T1000 (cell line): ENCODE data around the gene E2F1.

Experiments
- DNase-seq: peaks from one replicate; lab custom pipeline; 2025; ENCODE audit warnings: mixed read lengths; lab: John Stamatoyannopoulos, UW

The E2F1 gene, protein sequence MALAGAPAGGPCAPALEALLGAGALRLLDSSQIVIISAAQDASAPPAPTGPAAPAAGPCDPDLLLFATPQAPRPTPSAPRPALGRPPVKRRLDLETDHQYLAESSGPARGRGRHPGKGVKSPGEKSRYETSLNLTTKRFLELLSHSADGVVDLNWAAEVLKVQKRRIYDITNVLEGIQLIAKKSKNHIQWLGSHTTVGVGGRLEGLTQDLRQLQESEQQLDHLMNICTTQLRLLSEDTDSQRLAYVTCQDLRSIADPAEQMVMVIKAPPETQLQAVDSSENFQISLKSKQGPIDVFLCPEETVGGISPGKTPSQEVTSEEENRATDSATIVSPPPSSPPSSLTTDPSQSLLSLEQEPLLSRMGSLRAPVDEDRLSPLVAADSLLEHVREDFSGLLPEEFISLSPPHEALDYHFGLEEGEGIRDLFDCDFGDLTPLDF

DNA sequence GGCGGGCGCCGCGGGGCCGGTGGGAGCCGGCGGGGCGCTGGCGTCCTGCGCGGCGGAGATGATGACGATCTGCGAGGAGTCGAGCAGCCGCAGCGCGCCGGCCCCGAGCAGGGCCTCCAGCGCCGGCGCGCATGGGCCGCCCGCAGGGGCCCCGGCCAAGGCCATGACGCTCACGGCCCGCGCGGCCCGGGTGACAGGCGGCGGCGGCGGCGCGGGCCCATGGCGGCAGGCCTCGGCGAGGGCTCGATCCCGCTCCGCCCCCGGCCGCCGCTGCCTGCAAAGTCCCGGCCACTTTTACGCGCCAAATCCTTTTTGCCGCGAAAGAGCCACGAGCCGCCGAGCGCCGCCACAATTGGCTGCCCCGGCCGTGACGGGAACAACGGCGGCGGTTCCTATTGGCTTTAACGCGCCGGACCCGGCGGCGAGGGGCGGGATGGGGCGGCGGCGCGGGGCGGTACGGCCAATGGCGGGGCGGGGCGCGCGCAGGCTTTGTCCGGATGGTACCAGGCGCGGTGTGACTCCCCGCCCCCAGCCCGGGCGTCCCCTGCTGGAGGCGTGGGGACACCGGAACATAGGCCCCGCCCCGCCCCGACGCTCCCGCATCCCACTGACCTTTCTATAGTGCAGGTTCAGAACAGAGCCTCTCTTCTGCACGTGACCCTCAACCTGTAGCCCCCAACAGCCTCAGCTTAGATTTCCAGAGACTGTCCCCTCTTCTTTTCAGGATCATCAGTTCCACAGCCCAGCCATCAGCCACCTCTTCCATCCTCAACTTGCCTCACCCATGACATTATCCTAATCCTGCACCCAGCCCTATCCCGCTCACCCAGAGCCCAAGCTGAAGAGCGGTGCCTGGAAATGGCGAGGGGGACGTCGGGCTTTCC is at the start of gene E2F1:
TSS of gene E2F1 (minus strand) at position 286 of the 884 bp plus-strand sequence. CDS start at position 165, 121 bp downstream.
- peak; percentile 96 for DNase-seq

DNA sequence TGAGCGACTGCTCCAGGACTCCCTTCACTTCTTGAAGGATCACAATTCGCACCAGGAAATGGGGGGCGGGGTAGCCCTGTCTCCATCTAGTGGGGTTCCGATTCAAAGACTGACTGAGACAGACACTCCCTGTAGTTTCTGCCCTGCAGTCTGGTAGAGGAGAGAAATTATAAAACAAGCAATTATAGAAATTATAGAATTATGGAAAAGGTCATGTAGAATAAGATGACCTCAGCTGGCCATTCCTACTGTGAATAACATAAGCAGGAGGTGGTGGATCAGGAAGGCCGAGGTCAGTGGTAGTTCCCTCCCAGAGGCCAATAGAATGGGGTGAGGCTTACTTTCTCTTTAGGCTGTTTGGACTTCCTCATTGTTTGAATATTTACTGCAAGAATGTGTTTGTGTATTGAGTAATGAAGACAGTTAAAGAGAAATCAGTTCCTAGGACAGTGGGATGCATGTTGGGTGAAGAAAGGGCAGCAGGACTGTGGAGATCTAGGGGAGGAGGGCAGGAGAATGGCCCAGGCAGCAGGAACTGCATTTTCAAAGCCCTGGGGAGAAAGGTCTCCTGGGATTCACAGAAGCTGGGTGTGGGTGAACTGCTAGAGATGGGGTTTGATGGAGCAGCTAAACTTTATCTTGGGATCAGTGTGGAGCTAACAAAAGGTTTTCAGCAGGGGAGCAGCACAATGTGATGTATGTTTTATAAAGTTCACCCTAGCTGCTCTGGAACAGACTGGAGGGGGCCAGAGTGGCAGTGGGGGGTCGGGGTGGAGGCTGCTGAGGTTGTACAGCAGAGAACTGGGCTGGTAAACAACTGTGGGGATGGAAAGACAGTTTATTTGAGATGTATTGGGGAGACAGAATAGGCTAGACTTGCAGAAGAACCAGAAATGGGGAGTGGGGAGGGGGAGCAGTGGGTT is 47.7 kb upstream of the E2F1 start:
- DNase-seq, result no peak

DNA sequence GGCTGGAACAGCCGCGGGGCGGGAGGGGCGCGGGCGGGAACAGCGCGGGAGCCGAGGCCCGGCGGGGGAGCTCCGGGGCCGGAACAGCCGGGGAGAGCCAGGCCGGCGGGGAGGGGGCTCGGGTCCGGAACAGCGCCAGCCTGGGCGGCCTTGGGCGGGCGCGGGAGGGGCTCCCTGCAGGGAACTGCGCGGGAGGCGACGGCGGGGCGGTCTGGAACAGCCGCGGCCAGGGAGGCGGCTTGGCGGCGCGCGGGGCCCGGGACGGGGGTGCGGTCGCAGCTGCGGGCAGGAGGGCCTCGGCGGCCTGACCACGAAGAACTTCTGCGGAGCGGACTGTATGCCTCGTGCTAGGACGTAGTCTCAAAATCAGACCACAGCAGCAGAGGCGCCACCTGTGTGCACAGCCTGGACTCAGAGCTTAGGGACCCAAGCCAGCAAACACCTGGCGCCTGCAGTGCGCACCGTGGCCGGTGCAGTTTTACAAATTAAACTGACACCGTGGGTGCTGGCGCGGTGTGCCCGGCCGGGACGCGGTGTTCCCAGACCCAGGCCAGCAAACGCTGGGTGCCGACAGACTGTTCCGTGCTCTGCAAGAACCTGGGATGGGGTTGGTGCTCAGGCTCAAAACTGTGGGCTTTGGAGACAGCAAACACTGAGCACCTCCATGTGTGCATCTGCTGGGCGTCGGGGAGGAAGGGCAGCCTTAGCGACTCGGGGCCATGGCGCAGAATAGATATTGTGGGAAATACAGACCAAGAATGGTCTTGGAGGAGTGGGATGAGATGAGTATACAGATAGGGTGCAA is 46.2 kb upstream of the E2F1 start:
- peak; percentile 92 for DNase-seq

DNA sequence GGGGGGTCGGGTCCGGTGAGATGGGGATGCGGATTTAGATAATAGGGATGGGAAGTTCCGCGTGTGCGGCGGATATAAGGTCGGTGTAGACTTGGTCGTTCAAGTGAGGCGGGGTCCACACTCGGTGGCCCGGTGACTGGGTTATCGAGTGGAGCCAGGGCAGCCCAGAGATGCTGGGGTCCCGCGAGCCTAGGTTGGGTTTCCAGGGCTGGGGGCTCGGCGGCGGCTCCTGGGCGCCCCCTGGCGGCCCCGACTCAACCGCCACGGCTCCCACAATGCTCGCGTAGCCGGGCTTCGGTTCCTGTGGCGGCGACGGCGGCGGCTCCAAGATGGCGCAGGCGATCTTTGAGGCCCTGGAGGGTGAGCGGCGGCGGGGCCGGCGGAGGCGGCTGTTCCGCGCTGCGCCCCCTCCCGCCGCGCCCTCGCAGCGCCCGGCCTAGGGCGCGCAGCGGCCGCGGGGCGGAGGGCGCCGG is 45.5 kb upstream of the E2F1 start, which contains the start of gene ZNF341:
TSS of gene ZNF341 (plus strand) at position 304 of the 473 bp plus-strand sequence. CDS start at position 330, 26 bp downstream.
- peak; percentile 92 for DNase-seq

DNA sequence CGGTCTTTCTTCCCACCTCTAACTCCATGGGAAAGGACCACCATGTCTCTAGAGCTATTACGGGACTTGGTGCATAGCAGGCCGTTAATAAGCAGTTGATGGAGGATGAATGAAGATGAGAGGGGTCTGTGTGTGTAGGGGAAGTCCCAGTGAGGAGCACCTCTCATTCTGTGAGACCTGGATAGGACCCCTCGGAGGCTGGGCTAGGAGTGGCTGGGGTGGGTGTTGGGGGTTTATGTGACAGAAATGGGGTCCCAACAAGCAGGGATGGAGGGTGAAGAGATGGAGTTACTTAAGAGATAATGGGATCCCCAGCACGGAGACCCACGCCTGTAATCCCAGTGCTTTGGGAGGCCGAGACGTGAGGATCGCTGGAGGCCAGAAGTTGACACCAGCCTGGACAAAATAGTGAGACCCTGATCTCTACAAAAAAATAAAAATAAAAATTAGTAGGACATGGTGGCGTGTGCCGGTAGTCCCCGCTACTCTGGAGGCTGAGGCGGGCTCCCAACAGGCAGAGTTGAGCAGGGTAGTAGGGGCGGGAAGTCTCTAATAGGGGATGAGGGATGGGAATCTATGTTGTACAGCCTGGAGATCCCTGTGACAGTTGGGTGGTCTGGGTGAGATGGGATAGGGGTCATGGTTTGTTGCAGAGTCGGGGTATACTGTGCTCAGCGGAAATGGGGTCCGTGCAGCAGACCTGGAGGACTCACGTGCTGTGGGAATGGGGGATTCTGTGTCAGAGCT is 44.9 kb upstream of the E2F1 start:
- DNase-seq, result no peak

DNA sequence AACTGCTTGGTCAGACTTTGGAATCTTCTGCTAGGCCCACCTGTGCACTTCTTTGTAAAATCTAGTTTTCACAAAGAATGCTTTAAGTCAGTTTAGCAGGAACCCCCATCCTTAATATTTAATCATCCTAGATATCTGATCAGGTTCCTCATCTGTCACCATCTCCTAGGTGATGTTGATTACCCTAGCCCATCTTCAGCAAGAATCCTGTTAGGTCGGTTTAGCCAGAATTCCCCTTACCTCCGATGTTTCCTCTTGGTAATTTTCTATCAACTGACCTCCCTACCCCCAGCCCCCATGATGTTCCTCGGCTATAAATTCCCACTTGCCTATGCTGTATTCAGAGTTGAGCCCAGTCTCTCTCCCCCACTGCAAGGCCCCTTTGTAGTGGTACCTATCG is 42.9 kb upstream of the E2F1 start:
- DNase-seq, result no peak

DNA sequence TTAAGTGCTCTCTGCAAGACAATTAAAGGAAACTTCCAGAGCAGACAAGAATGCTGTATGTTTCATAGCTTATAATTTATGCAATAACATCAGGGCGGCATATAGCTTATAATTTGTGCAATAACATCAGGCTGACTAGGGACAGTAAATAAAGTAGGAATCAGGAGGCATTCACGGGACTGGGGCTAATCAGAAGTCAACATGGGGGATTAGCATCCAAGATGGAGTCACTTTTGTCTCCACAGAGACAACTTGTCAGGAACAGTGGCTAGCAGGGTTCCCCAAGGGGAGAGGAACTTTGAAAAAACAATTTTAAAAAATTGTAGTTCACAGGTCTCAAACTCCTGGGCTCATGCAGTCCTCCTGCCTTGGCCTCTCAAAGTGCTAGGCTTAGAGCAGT is 42.3 kb upstream of the E2F1 start:
- no peak for DNase-seq

DNA sequence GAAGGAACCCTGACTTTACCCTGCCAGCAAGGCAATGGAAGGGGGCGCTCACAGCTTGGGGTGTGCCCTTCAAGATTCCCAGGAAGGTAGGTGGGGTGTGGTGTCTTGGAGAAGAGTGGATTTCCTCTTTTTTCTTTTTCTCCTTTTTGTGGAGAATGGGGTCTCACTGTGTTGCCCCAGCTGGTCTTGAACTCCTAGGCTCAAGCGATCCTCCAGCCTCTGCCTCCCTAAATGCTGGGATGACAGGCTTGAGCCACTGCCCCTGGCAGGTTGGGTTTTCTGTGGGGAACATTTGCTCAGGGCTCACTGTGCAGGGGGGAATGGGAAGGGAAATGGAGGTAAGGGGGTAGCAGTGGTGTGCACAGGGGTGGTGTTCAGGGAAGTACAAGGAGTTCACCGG is 41.6 kb upstream of the E2F1 start:
- no peak for DNase-seq

DNA sequence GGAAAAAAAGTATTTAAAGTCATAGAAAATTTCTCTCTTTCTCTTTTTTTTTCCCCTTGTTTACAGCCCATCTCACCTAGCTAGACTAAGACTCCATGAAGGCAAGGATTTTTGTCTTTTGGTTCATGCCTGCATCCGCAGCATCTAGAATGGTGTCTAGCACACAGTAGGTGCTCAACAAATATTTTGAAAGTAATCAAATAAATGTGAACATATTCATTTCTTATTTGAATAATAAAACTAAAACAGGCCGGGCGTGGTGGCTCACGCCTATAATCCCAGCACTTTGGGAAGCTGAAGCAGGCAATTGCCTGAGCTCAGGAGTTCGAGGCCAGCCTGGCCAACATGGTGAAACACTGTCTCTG is 40.9 kb upstream of the E2F1 start:
- DNase-seq, result no peak

DNA sequence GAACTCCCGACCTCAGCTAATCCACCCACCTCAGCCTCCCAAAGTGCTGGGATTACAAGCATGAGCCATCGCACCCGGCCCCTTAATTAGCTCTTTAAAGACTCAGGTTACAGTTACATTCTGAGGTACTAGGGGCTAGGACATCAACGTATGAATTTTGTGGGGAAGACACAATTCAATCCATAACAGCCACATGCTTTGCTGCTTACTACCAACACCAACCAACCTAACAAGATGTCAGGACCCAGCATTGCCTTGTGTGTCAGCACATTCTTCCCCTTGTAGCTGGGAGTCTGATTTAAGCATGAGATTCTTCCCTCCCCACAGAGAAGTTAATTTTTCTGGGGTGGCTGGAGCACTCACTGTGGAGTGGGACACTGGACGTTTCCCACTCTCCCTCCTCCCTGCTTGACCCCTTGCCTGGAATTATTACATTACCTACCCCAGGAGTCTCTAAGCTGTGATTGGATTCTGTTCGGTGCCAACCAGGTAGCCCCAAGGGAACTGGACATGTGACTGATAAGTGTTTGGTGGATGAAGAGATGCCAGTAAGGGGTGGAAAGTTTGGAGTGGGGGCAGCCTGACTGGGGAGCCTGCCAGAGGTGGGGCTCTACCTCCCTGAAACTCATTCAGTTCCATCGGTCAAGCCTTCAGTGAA is 39.6 kb upstream of the E2F1 start:
- DNase-seq, result no peak

DNA sequence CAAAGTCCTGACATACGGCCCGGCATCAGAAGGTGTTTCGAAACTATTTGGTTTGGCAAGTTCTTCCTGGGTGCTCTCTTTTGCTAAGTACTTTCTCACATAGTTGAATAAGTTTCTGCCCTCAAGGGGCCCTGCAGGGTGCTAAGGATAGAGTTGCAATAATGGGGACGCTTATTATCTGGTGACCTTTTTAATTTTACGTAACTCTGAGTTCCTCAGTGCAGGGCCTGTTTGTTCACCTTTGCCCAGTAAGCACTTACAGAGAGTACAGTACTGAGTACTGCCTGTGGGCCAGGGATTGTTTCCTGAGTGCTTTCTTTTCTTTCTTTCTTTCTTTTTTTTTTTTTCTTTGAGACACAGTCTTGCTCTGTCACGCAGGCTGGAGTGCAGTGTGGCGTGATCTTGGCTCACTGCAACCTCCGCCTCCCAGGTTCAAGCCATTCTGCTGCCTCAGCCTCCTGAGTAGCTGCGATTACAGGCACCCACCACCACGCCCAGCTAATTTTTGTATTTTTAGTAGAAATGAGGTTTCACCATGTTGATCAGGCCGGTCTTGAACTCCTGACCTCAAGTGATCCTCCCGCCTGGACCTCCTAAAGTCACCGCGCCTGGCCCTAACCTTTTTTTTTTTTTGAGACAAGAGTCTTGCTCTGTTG is 38.4 kb upstream of the E2F1 start:
- DNase-seq, result no peak

DNA sequence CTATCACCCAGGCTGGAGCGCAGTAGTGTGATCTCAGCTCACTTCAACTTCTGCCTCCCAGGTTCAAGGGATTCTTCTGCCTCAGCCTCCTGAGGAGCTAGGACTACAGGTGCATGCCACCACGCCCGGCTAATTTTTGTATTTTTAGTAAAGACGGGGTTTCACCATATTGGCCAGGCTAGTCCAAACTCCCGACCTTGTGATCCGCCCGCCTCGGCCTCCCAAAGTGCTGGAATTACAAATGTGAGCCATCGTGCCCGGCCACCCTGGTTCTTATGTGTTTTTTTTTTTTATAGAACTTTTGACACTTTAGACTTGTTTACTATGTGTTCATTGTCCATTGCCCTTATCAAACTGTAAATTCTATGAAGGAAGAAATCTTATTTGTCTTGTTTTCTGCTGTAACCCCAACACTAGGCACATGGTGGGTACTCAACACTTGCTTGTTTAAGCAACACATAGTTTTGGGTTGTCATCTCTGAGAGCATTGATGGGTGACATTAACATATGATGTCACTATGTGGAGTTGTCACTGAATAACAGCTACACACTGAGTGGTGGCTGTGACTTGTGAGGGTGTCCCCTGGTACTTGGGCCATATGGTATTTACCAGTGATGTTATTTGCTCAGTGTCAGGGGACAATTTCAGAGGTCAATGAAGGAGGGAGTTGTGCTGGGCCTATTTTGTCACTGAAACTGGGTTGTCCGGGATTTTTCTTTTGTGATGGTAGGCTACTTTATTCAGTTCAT is 35.4 kb upstream of the E2F1 start:
- no peak for DNase-seq

DNA sequence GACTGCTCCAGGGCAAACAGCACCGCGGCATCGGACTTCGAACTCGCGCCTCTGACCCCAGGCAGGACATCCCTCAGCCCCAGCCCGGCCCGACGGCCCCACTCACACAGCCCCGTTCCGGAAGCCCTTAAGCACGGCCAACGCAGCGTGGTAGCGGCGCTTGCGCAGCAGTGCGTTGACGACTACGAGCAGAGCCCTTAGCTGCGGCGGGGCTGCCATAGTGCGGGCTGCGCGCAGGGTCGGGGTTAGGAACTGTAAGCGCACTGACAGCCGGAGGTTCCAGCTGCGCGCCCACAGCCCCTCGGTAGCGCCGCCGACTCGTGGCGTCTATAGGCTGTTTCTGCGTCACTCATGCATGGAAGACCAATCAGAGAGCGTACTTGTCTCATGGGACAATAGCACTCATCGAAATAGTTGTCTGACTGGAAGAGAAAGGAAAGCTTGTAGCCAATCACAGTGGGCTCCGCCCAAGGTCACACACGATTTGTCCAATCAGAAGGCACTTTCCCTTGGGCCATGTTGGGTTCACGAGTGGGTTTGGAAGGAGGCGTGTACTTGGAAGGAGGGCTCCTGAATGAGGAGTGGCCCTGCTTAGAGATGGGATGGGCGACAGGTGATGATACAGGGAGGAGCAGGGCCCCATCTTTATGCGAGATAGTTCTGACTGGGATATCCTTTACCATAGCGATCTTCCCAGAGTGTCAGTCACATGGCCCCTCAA is 34.0 kb upstream of the E2F1 start, which contains the start of gene PXMP4:
TSS of gene PXMP4 (minus strand) at position 322 of the 721 bp plus-strand sequence. CDS start at position 219, 103 bp downstream.
- DNase-seq, result peak; percentile 94

DNA sequence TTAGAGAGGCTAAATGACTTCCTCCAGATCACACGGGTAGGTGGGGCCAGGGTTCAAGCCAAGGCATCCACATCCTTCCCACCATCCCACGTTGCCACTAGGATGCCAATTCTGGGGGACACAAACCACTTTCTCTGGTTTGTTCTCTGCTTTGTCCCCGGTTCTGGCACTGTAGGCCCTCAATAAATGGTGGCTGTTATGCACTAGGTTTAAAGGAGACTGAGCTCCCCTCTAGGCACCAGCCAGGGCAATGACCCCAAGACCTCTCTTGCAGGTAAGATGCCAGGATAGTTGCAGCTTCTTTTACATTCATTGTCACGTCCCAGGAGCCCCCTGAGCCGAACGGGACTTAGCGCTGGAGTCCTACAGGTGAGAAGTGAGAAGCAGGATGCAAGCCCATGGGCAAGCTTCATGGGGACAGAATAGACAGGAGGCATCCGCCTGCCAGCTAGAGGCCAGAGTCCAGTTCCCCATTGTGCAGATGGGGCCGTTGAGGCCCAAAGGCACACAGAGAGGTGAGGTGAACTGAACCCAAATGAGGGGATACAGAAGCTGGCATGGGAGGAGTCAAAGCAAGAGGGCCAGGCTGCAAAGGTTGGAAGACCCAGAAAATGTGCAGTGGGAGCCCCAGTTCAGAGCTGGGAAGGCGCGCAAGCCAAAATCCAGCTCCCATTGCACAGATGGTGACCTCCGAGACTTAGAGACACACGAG is 33.2 kb upstream of the E2F1 start:
- no peak for DNase-seq

DNA sequence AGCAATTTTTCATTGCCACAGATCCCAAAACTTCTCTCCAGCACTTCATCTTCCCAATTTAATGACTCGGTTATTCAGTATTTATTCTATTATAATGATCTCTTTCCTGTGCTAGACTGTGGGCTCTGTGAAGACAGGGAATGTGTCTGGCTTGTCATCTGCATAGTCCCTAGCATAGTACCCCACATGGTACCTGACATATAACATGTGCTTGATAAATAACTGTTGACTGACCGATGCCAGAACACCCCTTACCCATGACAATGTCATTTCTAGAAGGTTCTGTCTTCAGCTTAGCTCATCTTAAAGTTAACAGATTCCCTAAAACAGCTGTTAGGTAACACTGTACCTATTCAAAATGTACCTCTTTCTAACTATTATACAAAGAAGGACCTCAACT is 30.3 kb upstream of the E2F1 start:
- no peak for DNase-seq

DNA sequence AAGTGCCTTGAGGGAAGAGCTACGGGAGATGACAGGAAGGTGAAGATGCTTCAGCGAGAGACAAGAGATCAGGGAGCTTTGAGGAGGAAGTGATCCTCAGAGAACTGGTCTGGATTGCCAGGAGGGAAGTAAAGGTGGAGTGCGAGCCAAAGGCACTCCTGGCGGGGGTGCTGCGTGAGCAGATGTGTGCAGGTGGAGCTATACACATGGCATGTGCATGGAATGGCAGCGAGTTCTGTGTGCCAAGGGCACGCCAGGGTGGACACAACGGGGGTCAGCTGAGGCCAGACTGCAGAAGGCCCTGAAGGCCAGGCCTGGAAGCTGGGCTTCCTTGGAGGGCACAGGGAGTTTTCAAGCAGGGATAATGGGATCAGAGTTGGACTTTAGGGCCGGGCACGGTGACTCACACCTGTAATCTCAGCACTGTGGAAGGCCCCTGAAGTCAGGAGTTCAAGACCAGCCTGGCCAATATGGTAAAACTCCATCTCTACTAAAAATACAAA is 27.7 kb upstream of the E2F1 start:
- no peak for DNase-seq

DNA sequence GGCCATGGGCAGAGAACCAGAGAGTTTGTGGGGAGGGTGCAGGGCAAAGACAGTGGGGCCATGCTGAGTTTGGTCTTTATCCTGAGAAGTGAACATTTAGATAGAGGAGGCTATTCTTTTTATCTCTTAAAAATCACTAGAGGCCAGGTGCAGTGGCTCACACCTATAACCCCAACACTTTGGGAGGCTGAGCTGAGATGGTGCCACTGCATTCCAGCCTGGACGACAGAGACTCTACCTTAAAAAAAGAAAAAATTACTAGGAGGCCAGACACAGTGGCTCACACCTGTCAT is 25.2 kb upstream of the E2F1 start:
- no peak for DNase-seq
